GM12872 (cell line): Measurements from ENCODE around the gene FOXK1.

Experiments used
- TF ChIP-seq, protein P1 (sequence below): IDR thresholded peaks from 3 replicates; pipeline ENCODE4 v1.5.1; 2011; ENCODE audit warnings: low read depth, mild to moderate bottlenecking, low read length, moderate library complexity; ENCODE audit not compliant: insufficient read depth

Gene FOXK1

GRCh38 chr7:4730276-4730675, 48.2 kb downstream of the FOXK1 start:
- TF ChIP-seq, protein P1, sequence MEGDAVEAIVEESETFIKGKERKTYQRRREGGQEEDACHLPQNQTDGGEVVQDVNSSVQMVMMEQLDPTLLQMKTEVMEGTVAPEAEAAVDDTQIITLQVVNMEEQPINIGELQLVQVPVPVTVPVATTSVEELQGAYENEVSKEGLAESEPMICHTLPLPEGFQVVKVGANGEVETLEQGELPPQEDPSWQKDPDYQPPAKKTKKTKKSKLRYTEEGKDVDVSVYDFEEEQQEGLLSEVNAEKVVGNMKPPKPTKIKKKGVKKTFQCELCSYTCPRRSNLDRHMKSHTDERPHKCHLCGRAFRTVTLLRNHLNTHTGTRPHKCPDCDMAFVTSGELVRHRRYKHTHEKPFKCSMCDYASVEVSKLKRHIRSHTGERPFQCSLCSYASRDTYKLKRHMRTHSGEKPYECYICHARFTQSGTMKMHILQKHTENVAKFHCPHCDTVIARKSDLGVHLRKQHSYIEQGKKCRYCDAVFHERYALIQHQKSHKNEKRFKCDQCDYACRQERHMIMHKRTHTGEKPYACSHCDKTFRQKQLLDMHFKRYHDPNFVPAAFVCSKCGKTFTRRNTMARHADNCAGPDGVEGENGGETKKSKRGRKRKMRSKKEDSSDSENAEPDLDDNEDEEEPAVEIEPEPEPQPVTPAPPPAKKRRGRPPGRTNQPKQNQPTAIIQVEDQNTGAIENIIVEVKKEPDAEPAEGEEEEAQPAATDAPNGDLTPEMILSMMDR = no peak

GRCh38 chr7:4730971-4731370, 48.9 kb downstream of the FOXK1 start:
- TF ChIP-seq, protein P1 = no peak

GRCh38 chr7:4731803-4732202, 49.7 kb downstream of the FOXK1 start:
- TF ChIP-seq, protein P1 = no peak

DNA sequence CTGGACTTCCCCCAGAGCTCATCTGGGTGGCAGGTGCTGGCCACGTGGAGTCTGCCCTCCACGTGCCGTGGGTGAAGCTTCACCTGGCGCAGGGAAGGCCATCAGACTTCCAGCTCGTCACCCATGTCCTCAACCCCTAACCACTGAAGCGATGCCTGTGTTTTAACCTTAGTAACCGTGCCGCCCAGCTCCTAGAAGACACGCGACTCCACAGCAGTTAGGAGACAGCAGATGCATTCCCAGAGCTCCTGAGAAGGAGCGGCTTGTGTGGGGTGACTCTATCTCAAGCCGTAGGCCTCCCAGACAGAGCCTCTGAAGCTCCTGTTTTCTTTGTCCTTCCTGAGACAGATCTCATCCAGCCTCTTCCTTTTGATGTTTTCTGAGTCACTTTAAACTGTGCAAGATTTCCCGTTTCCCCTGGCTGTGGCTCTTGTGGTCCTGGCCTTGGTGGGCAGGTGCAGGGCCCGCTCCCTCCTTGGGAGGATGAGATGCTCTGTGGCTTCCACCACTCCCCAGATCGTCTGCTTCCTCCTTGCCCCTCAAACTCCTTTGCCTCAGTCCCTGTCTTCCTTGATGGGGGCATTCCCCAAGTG, 51.9 kb downstream of the FOXK1 start:
- TF ChIP-seq, protein P1 = no peak

- TF ChIP-seq, protein P1 = no peak
These were observed 52.7 kb downstream of the FOXK1 start for GRCh38 chr7:4734587-4735345.

DNA sequence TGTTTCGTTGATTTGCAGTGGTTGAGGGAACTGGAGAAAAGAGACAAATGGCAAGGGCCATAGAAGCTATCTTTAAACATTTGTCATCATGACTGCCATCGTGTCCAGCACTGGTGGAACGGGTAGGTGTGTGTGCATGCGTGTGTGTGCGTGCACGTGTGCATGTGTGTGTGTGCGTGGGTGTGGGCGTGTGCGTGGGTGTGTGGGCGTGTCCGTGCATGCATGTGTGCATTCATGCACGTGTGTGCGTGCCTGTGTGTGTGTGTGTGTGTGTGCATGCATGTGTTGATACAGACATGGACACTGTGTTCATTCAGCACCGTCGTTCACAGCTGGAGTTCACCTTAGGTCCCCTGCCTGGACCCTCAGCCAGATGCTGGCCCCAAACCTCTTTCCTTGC, 55.2 kb downstream of the FOXK1 start:
- TF ChIP-seq, protein P1 = no peak

GRCh38 chr7:4738711-4739527, 56.8 kb downstream of the FOXK1 start:
- TF ChIP-seq, protein P1 = no peak
